ENCODE data around the gene PARD3B. TPM values are rescaled to one million over a fixed set of nuclear protein-coding genes. Genes with fewer than 3 reads are reported as not detected.

Gene PARD3B
- total RNA-seq, 4 donors from 2014 or later: 21.8 to 85.6 (median 36.1) TPM

DNA sequence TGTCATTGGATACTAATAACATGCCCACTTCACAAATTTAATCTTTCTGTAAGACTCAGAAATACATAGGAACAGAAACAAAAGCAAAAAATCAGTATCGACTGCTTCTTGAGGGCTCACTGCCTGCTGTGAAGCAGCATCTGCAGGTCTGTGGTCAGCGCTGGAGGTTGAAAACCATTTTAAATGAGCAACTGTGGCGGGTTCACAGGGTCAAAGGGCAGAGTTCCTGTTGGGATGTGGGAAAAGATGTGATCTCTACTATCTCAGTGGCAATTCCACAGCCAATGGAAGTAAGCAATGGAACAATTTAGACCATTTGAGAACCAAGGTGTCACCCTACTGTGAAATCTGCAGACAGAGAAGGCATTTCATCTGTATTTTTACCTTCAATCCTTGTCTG is 468.3 kb downstream of the PARD3B start:
- no peak for DNase-seq
- H3K4me1 ChIP-seq: no peaks in the 10 kb centered on the region
- no peaks in the 10 kb centered on the region for H3K27me3 ChIP-seq
- H3K4me3 ChIP-seq: no peak overlapping the region
- H3K9me3 ChIP-seq: no peaks in the 10 kb centered on the region
- H3K36me3 ChIP-seq: no peaks in the 10 kb centered on the region
- peak overlapping the region in 1 of 2 donors; percentile 48 for H3K27ac ChIP-seq
- no peak for TF ChIP-seq POLR2A (IDR thresholded peaks at IDR 0.05)
- TF ChIP-seq, protein P1, sequence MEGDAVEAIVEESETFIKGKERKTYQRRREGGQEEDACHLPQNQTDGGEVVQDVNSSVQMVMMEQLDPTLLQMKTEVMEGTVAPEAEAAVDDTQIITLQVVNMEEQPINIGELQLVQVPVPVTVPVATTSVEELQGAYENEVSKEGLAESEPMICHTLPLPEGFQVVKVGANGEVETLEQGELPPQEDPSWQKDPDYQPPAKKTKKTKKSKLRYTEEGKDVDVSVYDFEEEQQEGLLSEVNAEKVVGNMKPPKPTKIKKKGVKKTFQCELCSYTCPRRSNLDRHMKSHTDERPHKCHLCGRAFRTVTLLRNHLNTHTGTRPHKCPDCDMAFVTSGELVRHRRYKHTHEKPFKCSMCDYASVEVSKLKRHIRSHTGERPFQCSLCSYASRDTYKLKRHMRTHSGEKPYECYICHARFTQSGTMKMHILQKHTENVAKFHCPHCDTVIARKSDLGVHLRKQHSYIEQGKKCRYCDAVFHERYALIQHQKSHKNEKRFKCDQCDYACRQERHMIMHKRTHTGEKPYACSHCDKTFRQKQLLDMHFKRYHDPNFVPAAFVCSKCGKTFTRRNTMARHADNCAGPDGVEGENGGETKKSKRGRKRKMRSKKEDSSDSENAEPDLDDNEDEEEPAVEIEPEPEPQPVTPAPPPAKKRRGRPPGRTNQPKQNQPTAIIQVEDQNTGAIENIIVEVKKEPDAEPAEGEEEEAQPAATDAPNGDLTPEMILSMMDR (IDR thresholded peaks at IDR 0.05): no peak
- intact Hi-C loops (cut with DNase I; ENCODE audit: low total_unique reads): no loop called here

DNA sequence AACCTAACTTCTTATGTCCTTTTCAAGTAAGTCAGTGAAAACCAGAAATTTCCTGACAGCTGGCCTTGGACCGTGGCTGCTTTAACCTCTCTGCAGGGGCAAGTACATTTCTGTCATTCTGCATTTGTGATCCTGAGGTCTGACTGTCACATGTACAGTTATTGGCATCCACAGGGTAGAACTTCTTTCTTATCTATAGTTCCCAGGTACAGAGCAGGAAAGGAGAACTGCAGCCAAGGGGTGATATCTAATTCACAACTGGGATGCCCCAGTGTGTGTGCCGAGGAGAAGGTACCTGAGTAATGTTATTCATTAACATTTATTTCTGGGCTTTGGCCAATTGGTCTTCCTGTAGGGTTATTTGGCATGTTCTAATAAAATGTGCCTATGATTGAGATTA is 468.9 kb downstream of the PARD3B start:
- no peak overlapping the region for H3K4me3 ChIP-seq
- intact Hi-C loops (cut with DNase I; ENCODE audit: low total_unique reads): no loop called here
- no peak overlapping the region for H3K27ac ChIP-seq
- H3K27me3 ChIP-seq: no peaks in the 10 kb centered on the region
- H3K9me3 ChIP-seq: no peaks in the 10 kb centered on the region
- TF ChIP-seq POLR2A (IDR thresholded peaks at IDR 0.05): no peak
- TF ChIP-seq, protein P1 (IDR thresholded peaks at IDR 0.05): no peak
- H3K4me1 ChIP-seq: no peaks in the 10 kb centered on the region
- no peak for DNase-seq
- H3K36me3 ChIP-seq: no peaks in the 10 kb centered on the region

DNA sequence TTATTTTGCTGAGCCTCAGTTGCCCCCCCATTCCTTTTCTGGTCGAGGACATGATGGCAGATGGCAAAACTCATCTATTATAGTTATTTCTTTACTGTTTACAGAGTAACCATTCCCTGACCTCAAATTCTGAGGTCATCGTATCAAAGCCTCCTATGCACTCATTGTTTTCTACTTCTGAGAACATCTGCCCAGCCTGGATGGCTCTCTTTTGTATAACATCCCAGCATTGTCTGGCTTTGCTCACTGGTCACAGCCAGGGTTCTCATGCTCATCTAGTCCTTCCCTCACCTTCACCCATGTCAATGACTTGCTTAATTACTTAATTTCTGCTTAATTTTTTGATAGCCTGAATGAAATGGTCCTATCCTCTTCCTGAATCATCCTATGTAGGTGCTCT is 472.1 kb downstream of the PARD3B start:
- intact Hi-C loops (cut with DNase I; ENCODE audit: low total_unique reads): no loop called here
- Histone ChIP-seq H3K27me3 (no peaks in the 10 kb centered on the region), H3K36me3 (no peaks in the 10 kb centered on the region), H3K9me3 (no peaks in the 10 kb centered on the region), H3K27ac (no peak overlapping the region), H3K4me1 (no peaks in the 10 kb centered on the region), H3K4me3 (no peak overlapping the region)
- TF ChIP-seq, protein P1 (IDR thresholded peaks at IDR 0.05): no peak
- TF ChIP-seq POLR2A (IDR thresholded peaks at IDR 0.05): no peak
- DNase-seq: no peak

DNA sequence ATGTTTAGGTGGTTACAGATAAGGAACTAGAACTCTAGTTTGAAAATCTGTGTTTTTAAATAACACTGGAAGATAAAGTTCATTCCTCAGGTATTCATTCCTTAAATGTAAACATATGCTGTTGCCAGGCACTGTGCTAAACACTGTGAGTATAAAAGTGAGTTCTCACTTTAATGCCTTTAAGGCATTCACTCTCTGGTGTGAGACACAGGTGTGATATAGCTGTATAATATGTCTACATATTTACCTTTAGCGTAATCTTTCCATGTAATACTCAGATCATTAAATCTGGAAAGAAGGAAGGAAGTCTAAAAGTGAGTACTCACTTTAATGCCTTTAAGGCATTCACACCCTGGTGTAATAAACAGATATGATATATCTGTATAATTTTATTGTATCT is 472.6 kb downstream of the PARD3B start:
- H3K9me3 ChIP-seq: no peaks in the 10 kb centered on the region
- H3K27ac ChIP-seq: no peak overlapping the region
- intact Hi-C loops (cut with DNase I; ENCODE audit: low total_unique reads): no loop called here
- H3K36me3 ChIP-seq: no peaks in the 10 kb centered on the region
- no peak overlapping the region for H3K4me3 ChIP-seq
- no peaks in the 10 kb centered on the region for H3K27me3 ChIP-seq
- no peaks in the 10 kb centered on the region for H3K4me1 ChIP-seq
- TF ChIP-seq POLR2A (IDR thresholded peaks at IDR 0.05): no peak
- TF ChIP-seq, protein P1 (IDR thresholded peaks at IDR 0.05): no peak
- DNase-seq: no peak

DNA sequence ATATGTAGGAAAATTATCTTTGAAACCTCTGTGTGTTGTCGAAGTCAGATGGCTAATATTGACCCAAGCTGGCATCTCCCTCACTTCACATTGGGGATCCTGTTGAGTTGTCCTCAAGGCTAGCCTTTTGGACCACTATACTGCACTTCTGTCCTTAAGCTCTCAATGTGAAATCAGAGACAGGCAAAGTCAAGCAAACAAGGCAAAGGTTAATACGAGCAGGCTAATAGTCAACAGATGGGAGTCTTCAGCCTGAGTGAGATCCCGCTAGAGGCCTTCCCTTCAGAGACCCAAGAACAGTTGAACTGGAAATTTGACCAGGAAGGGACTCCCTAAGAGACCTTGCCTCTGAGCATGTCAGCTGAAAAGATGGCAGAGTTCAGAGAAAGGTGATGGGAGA is 475.4 kb downstream of the PARD3B start:
- intact Hi-C loops (cut with DNase I; ENCODE audit: low total_unique reads): no loop called here
- Histone ChIP-seq H3K27me3 (no peaks in the 10 kb centered on the region), H3K27ac (no peak overlapping the region), H3K9me3 (no peaks in the 10 kb centered on the region), H3K36me3 (no peaks in the 10 kb centered on the region), H3K4me1 (no peaks in the 10 kb centered on the region), H3K4me3 (no peak overlapping the region)
- TF ChIP-seq, protein P1 (IDR thresholded peaks at IDR 0.05): no peak
- no peak for TF ChIP-seq POLR2A (IDR thresholded peaks at IDR 0.05)
- DNase-seq: no peak
